ENCODE data around the gene PLCXD1. TPM values are rescaled to one million over a fixed set of nuclear protein-coding genes. Genes with fewer than 3 reads are reported as not detected.

Gene PLCXD1
- total RNA-seq, 4 donors from 2014 or later = 5.7 to 18.8 (median 9.2) TPM

DNA sequence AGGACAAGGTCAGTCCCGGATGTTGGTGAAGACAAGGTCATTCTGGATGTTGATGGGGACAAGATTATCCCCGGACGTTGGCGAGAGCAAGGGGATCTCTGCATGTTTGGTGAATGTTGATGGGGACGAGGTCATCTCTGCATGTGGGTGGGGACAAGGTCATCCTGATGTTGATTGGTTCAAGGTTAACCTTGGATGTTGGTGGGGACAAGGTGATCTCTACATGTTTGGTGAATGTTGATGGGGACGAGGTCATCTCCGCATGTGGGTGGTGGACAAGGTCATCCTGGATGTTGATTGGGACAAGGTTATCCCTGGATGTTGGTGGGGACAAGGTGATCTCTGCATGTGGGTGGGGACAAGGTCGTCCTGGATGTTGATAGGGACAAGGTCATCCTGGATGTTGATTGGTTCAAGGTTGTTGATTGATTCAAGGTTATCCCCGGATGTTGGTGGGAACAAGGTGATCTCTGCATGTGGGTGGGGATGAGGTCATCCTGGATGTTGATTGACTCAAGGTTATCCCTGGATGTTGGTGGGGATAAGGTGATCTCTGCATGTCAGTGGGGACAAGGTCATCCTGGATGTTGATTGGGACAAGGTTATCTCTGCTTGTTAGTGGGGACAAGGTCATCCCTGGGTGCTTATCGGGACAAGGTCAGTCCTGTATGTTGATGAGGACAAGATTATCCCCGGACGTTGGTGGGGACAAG is 28.8 kb upstream of the PLCXD1 start:
- DNase-seq (ENCODE audit: low spot score in 2 of 2) = no peak
- WGBS, 2 donors = 84 to 90% methylated on average over 12 of the region's 12 CpGs
- H3K27me3 ChIP-seq = peaks cover 0 to 8% of the 10 kb centered on the region in 2 donors
- peaks cover 0 to 9% (median 0%) of the 10 kb centered on the region in 4 donors for H3K9me3 ChIP-seq
- H3K4me1 ChIP-seq = no peaks in the 10 kb centered on the region
- no peak for TF ChIP-seq EP300 (IDR thresholded peaks at IDR 0.05)
- TF ChIP-seq, protein P1, sequence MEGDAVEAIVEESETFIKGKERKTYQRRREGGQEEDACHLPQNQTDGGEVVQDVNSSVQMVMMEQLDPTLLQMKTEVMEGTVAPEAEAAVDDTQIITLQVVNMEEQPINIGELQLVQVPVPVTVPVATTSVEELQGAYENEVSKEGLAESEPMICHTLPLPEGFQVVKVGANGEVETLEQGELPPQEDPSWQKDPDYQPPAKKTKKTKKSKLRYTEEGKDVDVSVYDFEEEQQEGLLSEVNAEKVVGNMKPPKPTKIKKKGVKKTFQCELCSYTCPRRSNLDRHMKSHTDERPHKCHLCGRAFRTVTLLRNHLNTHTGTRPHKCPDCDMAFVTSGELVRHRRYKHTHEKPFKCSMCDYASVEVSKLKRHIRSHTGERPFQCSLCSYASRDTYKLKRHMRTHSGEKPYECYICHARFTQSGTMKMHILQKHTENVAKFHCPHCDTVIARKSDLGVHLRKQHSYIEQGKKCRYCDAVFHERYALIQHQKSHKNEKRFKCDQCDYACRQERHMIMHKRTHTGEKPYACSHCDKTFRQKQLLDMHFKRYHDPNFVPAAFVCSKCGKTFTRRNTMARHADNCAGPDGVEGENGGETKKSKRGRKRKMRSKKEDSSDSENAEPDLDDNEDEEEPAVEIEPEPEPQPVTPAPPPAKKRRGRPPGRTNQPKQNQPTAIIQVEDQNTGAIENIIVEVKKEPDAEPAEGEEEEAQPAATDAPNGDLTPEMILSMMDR (IDR thresholded peaks at IDR 0.05) = no peak
- no peak for TF ChIP-seq POLR2A (IDR thresholded peaks at IDR 0.05)
- H3K36me3 ChIP-seq = no peaks in the 10 kb centered on the region
- no peak overlapping the region for H3K27ac ChIP-seq
- H3K4me3 ChIP-seq = no peak overlapping the region

DNA sequence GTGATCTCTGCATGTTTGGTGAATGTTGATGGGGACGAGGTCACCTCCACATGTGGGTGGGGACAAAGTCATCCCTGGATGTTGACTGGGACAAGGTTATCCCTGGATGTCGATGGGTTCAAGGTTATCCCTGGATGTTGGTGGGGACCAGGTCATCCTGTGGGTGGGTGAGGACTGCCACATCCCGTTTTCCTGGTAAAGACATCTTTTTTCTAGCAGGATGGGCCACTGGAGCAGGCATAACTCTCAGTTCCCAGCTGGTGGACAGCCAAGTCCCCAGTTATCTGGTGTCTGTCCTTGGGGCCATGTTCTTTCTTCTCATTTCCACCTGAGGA is 28.3 kb upstream of the PLCXD1 start:
- Histone ChIP-seq H3K4me1 (no peaks in the 10 kb centered on the region), H3K9me3 (peaks cover 0 to 9% (median 0%) of the 10 kb centered on the region in 4 donors), H3K27ac (no peak overlapping the region), H3K4me3 (no peak overlapping the region), H3K36me3 (no peaks in the 10 kb centered on the region), H3K27me3 (peaks cover 0 to 13% of the 10 kb centered on the region in 2 donors)
- TF ChIP-seq EP300 (IDR thresholded peaks at IDR 0.05) (no peak), POLR2A (IDR thresholded peaks at IDR 0.05) (no peak)
- TF ChIP-seq, protein P1 (IDR thresholded peaks at IDR 0.05) = no peak
- DNase-seq (ENCODE audit: low spot score in 2 of 2) = no peak
- WGBS, 2 donors = 85 to 87% methylated on average over 3 of the region's 3 CpGs

DNA sequence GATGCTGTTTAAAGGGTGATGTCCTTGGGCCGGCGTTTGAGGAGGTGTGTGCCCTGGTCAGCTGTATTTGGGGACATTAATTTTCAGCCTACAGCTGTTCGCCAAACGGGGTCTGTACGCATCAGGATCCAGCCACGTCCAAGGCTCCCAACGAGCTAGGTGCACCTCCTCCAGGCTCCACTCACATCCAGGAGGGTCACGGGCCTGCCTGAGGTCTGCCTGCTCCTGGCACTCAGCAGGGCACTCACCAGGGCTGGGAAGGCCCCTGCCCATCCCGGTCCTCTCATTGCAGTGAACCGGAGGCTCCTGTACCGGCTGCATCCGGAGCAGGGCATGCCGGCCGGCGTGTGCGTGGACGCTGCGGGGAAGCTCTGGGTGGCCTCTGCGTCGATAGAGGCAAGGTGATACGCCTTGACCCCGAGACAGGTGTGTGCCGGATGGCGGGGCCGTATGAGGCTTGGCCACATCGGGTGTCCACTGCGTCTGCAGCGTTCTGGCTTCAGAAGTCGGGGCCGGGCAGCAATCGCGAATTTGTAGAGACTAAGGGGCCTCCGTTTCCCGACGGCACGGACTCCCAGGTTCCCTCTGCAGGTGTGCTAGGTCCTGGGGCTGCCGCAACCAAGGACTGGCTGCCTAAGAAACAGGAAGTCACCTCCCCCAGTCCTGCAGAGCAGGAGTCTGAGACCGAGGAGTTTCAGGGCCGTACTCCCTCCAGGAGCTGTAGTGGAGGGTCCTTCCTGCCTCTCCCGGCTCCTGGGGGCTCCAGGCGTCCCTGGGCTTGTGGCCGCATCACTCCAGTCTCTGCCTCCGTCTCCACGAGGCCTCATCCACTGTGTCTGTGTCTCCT is 27.5 kb upstream of the PLCXD1 start:
- TF ChIP-seq, protein P1 (IDR thresholded peaks at IDR 0.05) = no peak
- TF ChIP-seq POLR2A (IDR thresholded peaks at IDR 0.05) (no peak), EP300 (IDR thresholded peaks at IDR 0.05) (no peak)
- Histone ChIP-seq H3K36me3 (no peaks in the 10 kb centered on the region), H3K9me3 (peaks cover 0 to 9% (median 0%) of the 10 kb centered on the region in 4 donors), H3K27ac (no peak overlapping the region), H3K4me3 (no peak overlapping the region), H3K4me1 (no peaks in the 10 kb centered on the region), H3K27me3 (peaks cover 0 to 18% of the 10 kb centered on the region in 2 donors)
- WGBS, 2 donors = 90% methylated on average over 40 to 44 of the region's 44 CpGs
- DNase-seq (ENCODE audit: low spot score in 2 of 2) = no peak

DNA sequence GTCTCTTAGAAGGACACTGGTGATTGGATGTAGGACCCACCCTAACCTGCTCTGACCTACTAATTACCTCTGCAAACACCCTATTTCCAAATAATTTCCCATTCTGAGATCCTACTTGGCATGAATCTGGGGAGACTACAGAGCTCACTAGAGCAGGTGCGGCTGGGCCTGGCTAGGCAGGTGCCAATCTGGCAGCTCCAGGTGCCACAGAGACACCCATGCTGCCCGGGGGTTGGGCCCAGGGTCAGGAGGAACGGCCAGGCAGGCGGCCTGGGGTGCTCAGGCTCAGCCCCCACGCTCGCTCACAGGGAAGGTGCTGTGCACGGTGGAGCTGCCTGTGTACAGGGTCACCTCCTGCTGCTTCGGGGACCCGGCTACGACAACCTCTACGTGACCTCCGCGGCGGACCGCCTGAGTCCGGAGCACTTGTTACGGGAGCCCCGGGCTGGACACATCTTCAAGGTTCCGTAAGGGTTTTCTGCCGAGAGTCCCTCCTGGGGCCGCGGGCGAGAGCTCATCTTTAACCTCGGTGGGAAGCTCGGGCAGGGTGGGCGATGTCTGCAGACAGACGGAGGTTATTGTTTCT is 26.5 kb upstream of the PLCXD1 start:
- Histone ChIP-seq H3K9me3 (peaks cover 0 to 9% (median 0%) of the 10 kb centered on the region in 4 donors), H3K27me3 (peaks cover 0 to 18% of the 10 kb centered on the region in 2 donors), H3K4me1 (no peaks in the 10 kb centered on the region), H3K4me3 (no peak overlapping the region), H3K36me3 (no peaks in the 10 kb centered on the region), H3K27ac (no peak overlapping the region)
- 92% methylated on average over 23 to 27 of the region's 27 CpGs for WGBS, 2 donors
- DNase-seq (ENCODE audit: low spot score in 2 of 2) = no peak
- TF ChIP-seq, protein P1 (IDR thresholded peaks at IDR 0.05) = no peak
- TF ChIP-seq POLR2A (IDR thresholded peaks at IDR 0.05) (no peak), EP300 (IDR thresholded peaks at IDR 0.05) (no peak)

Data from tibial nerve (tissue), 4 donors.